ENCODE results near the gene PIGU. TPM values are rescaled to one million over a fixed set of nuclear protein-coding genes. Genes with fewer than 3 reads are reported as not detected.

Gene PIGU
- polyA plus RNA-seq, 1 of the 3 experiments (the other 2 are of a cell fraction) = 40.3 TPM

DNA sequence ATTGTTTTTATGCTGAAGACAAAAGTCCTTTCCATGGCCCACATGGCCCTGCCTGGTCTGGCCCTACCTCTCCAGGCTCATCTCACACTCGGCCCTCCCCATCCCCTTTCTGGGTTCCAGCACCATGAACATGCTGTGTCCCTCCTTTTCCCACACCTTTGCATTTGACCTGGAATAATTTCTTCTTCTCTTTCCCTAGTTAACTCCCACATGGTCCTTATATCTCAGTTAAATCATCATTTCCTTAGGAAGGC is 38.9 kb downstream of the PIGU start:
- Histone ChIP-seq H3K9me2 (no peaks in the 10 kb centered on the region), H3K27me3 (ENCODE audit: insufficient read depth) (no peaks in the 10 kb centered on the region), H4K20me1 (ENCODE audit: insufficient read depth) (no peaks in the 10 kb centered on the region), H3K79me2 (ENCODE audit: insufficient read depth) (no peaks in the 10 kb centered on the region), H3F3A (replicated peaks; ENCODE audit: insufficient read depth) (no peaks in the 10 kb centered on the region), H3K4me1 (ENCODE audit: control insufficient read depth in 1 of 2, insufficient read depth in 2 of 2, low read depth in 1 of 2, low read length in 1 of 2) (peaks cover 0 to 4% of the 10 kb centered on the region in 2 experiments; a peak in 1 of 4 replicates), H3K4me3 (ENCODE audit: low read depth in 2 of 2, low read length in 1 of 2) (no peak overlapping the region), H3K9me3 (no peaks in the 10 kb centered on the region), H2AFZ (ENCODE audit: low read depth) (no peak overlapping the region), H3K27ac (ENCODE audit: low read depth in 2 of 2, low read length in 1 of 2) (no peak overlapping the region), H3K36me3 (replicated peaks in 1 of 2; ENCODE audit: control insufficient read depth in 1 of 2, insufficient read depth in 2 of 2, low read length in 1 of 2) (peaks cover 17 to 23% of the 10 kb centered on the region in 2 experiments), H3K9ac (no peak overlapping the region), H3K4me2 (no peak overlapping the region)
- ChIA-PET CTCF (no interaction called here), POLR2A (no interaction called here)
- DNase-seq = no peak
- 85% methylated on average over 1 of the region's 1 CpG for WGBS (ENCODE audit: low lambda C conversion rate)
- TF ChIP-seq CHD2 (IDR thresholded peaks at IDR 0.05; ENCODE audit: low read length, partially characterized antibody) = no peak
- TF ChIP-seq NFIC (IDR thresholded peaks at IDR 0.05; ENCODE audit: borderline replicate concordance) = no peak
- TF ChIP-seq, protein P1, sequence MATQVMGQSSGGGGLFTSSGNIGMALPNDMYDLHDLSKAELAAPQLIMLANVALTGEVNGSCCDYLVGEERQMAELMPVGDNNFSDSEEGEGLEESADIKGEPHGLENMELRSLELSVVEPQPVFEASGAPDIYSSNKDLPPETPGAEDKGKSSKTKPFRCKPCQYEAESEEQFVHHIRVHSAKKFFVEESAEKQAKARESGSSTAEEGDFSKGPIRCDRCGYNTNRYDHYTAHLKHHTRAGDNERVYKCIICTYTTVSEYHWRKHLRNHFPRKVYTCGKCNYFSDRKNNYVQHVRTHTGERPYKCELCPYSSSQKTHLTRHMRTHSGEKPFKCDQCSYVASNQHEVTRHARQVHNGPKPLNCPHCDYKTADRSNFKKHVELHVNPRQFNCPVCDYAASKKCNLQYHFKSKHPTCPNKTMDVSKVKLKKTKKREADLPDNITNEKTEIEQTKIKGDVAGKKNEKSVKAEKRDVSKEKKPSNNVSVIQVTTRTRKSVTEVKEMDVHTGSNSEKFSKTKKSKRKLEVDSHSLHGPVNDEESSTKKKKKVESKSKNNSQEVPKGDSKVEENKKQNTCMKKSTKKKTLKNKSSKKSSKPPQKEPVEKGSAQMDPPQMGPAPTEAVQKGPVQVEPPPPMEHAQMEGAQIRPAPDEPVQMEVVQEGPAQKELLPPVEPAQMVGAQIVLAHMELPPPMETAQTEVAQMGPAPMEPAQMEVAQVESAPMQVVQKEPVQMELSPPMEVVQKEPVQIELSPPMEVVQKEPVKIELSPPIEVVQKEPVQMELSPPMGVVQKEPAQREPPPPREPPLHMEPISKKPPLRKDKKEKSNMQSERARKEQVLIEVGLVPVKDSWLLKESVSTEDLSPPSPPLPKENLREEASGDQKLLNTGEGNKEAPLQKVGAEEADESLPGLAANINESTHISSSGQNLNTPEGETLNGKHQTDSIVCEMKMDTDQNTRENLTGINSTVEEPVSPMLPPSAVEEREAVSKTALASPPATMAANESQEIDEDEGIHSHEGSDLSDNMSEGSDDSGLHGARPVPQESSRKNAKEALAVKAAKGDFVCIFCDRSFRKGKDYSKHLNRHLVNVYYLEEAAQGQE (IDR thresholded peaks at IDR 0.05; ENCODE audit: low read depth, low read length) = no peak
- no peak for TF ChIP-seq EP300 (IDR thresholded peaks at IDR 0.05; ENCODE audit: borderline replicate concordance in 1 of 2, low read depth in 1 of 2, low read length in 1 of 2)
- TF ChIP-seq RXRA (IDR thresholded peaks at IDR 0.05; ENCODE audit: borderline replicate concordance, low read depth) = no peak
- TF ChIP-seq, protein P2, sequence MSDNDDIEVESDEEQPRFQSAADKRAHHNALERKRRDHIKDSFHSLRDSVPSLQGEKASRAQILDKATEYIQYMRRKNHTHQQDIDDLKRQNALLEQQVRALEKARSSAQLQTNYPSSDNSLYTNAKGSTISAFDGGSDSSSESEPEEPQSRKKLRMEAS (IDR thresholded peaks at IDR 0.05; ENCODE audit: low read depth) = no peak
- no peak for TF ChIP-seq TEAD4 (IDR thresholded peaks at IDR 0.05; ENCODE audit: borderline replicate concordance, insufficient read depth)
- no peak for TF ChIP-seq RAD21 (IDR thresholded peaks at IDR 0.05; ENCODE audit: low read length)
- TF ChIP-seq NRF1 (IDR thresholded peaks at IDR 0.05; ENCODE audit: low read depth, low read length) = no peak
- no peak for TF ChIP-seq GABPA (IDR thresholded peaks at IDR 0.05; ENCODE audit: low read depth)
- no peak for TF ChIP-seq JUND (IDR thresholded peaks at IDR 0.05)
- TF ChIP-seq MXI1 (IDR thresholded peaks at IDR 0.05; ENCODE audit: low read depth, low read length) = no peak
- TF ChIP-seq, protein P3, sequence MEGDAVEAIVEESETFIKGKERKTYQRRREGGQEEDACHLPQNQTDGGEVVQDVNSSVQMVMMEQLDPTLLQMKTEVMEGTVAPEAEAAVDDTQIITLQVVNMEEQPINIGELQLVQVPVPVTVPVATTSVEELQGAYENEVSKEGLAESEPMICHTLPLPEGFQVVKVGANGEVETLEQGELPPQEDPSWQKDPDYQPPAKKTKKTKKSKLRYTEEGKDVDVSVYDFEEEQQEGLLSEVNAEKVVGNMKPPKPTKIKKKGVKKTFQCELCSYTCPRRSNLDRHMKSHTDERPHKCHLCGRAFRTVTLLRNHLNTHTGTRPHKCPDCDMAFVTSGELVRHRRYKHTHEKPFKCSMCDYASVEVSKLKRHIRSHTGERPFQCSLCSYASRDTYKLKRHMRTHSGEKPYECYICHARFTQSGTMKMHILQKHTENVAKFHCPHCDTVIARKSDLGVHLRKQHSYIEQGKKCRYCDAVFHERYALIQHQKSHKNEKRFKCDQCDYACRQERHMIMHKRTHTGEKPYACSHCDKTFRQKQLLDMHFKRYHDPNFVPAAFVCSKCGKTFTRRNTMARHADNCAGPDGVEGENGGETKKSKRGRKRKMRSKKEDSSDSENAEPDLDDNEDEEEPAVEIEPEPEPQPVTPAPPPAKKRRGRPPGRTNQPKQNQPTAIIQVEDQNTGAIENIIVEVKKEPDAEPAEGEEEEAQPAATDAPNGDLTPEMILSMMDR (IDR thresholded peaks at IDR 0.05) = no peak
- TF ChIP-seq, protein P4, sequence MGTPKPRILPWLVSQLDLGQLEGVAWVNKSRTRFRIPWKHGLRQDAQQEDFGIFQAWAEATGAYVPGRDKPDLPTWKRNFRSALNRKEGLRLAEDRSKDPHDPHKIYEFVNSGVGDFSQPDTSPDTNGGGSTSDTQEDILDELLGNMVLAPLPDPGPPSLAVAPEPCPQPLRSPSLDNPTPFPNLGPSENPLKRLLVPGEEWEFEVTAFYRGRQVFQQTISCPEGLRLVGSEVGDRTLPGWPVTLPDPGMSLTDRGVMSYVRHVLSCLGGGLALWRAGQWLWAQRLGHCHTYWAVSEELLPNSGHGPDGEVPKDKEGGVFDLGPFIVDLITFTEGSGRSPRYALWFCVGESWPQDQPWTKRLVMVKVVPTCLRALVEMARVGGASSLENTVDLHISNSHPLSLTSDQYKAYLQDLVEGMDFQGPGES (IDR thresholded peaks at IDR 0.05; ENCODE audit: low read depth, low read length) = no peak
- no peak for TF ChIP-seq MEF2A (IDR thresholded peaks at IDR 0.05; ENCODE audit: borderline replicate concordance, low read depth)
- no peak for TF ChIP-seq YY1 (IDR thresholded peaks at IDR 0.05; ENCODE audit: low read depth)
